ENCODE data around the gene TTLL8. TPM values are rescaled to one million over a fixed set of nuclear protein-coding genes. Genes with fewer than 3 reads are reported as not detected.

The TTLL8 gene
- total RNA-seq, 2 experiments from 2014 or later: 0.06 to 0.72 TPM

GRCh38 chr22:50057278-50058060 lies 629 bp downstream of the TTLL8 start:
- TF ChIP-seq, protein P1, sequence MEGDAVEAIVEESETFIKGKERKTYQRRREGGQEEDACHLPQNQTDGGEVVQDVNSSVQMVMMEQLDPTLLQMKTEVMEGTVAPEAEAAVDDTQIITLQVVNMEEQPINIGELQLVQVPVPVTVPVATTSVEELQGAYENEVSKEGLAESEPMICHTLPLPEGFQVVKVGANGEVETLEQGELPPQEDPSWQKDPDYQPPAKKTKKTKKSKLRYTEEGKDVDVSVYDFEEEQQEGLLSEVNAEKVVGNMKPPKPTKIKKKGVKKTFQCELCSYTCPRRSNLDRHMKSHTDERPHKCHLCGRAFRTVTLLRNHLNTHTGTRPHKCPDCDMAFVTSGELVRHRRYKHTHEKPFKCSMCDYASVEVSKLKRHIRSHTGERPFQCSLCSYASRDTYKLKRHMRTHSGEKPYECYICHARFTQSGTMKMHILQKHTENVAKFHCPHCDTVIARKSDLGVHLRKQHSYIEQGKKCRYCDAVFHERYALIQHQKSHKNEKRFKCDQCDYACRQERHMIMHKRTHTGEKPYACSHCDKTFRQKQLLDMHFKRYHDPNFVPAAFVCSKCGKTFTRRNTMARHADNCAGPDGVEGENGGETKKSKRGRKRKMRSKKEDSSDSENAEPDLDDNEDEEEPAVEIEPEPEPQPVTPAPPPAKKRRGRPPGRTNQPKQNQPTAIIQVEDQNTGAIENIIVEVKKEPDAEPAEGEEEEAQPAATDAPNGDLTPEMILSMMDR (conservative IDR thresholded peaks at IDR 0.05; ENCODE audit: low read length): no peak
- TF ChIP-seq EZH2phosphoT487 (IDR thresholded peaks at IDR 0.05; ENCODE audit: borderline replicate concordance, low read depth, low read length): no peak
- Histone ChIP-seq H3K27ac (ENCODE audit: low read depth, low read length, poor library complexity, severe bottlenecking) (no peak overlapping the region), H3K9me2 (ENCODE audit: insufficient read depth, low read length) (no peaks in the 10 kb centered on the region), H3K4me3 (ENCODE audit: low read depth, low read length, poor library complexity, severe bottlenecking) (no peak overlapping the region), H2AFZ (ENCODE audit: low read length) (no peak overlapping the region), H3K9me3 (ENCODE audit: low read length) (0 out of 2 replicates have a peak, but pooled peaks cover 4% of the 10 kb centered on the region), H3K4me1 (ENCODE audit: insufficient read depth, low read length, poor library complexity, severe bottlenecking) (peaks cover 71% of the 10 kb centered on the region), H4K20me1 (ENCODE audit: insufficient read depth, low read length) (no peaks in the 10 kb centered on the region), H3K79me2 (ENCODE audit: insufficient read depth, low read depth, low read length) (no peaks in the 10 kb centered on the region), H3K4me2 (ENCODE audit: low read length) (no peak overlapping the region; the same call in 1 of the 2 replicates), H3K36me3 (ENCODE audit: insufficient read depth, low read length) (no peaks in the 10 kb centered on the region)
- no peak for DNase-seq (ENCODE audit: low spot score)
- intact Hi-C loops (cut with micrococcal nuclease; ENCODE audit: unreplicated experiment): no loop called here
- ChIA-PET POLR2A (no interaction called here), CTCF (ENCODE audit: unreplicated experiment) (no interaction called here)
- no TSS peak for BruUV-seq (replicated peaks)

DNA sequence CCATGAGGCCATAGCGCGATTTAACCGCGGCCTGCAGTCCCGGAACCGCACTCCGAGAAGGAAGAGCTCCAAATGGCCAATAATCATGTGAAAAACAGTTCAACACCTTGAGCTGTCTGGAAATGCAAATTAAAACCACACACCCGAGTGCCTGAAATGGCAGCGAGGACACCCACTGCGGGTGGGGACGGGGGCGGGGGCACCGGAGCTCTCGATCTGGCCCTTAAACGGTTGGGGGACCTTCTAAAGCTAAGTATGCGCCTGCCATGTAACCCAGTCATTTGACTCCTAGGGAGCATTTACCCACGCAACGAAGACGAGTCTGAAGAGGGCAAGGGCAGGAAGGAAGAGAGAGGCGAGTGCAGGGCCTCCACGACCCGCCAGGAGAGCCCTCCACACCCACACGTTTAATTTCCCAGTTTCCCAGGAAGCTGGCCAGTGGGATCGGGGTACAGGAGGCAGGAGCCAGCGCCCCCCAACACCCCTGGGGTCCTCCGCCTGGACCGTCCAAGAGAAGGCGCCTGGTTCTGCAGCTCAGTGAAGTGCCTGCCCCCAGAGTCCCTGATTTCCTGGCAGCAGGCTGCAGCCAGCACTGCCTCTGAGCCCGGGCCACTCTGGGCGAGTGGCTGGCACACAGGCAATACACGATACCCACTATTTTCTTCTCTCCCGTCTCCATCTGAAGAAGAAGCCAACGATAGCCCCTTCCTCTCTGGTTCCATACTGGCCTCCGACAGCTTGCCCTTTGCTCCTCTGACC lies 1.7 kb downstream of the TTLL8 start:
- Histone ChIP-seq H4K20me1 (ENCODE audit: insufficient read depth, low read length) (no peaks in the 10 kb centered on the region), H3K4me1 (ENCODE audit: insufficient read depth, low read length, poor library complexity, severe bottlenecking) (peaks cover 66% of the 10 kb centered on the region), H3K9me2 (ENCODE audit: insufficient read depth, low read length) (no peaks in the 10 kb centered on the region), H3K36me3 (ENCODE audit: insufficient read depth, low read length) (no peaks in the 10 kb centered on the region), H3K79me2 (ENCODE audit: insufficient read depth, low read depth, low read length) (no peaks in the 10 kb centered on the region), H3K27ac (ENCODE audit: low read depth, low read length, poor library complexity, severe bottlenecking) (peak overlapping the region; percentile 77), H2AFZ (ENCODE audit: low read length) (peak overlapping the region; percentile 70; the same call in 1 of the 2 replicates), H3K9me3 (ENCODE audit: low read length) (0 out of 2 replicates have a peak, but pooled peaks cover 4% of the 10 kb centered on the region), H3K4me3 (ENCODE audit: low read depth, low read length, poor library complexity, severe bottlenecking) (peak overlapping the region; percentile 44), H3K4me2 (ENCODE audit: low read length) (peak overlapping the region; percentile 53)
- no peak for TF ChIP-seq EZH2phosphoT487 (IDR thresholded peaks at IDR 0.05; ENCODE audit: borderline replicate concordance, low read depth, low read length)
- TF ChIP-seq, protein P1 (conservative IDR thresholded peaks at IDR 0.05; ENCODE audit: low read length): no peak
- ChIA-PET CTCF (ENCODE audit: unreplicated experiment) (interaction anchor here (0.7 kb wide), 1 partner anchor 743 kb away, joined by 5 read pairs; no protein-coding TSS in a partner anchor), POLR2A (interaction anchor here (0.6 to 1.2 kb wide), 4 partner anchors 44 to 271 kb away, joined by 3 to 6 read pairs (median 3); no protein-coding TSS in a partner anchor)
- DNase-seq (ENCODE audit: low spot score): peak; percentile 71
- intact Hi-C loops (cut with micrococcal nuclease; ENCODE audit: unreplicated experiment): no loop called here
- BruUV-seq (replicated peaks): no TSS peak
